Liver (tissue), 9 donors: ENCODE results near the gene HRH2. TPM values are rescaled to one million over a fixed set of nuclear protein-coding genes. Genes with fewer than 3 reads are reported as not detected.

Experiments
- DNase-seq: peaks from one replicate; pipeline ENCODE4 v3.0.0-alpha.2; 2017; ENCODE audit warnings: low spot score
- H3K27ac ChIP-seq, 2 donors: one replicate each; pipeline ENCODE4 v1.7.0; 2013; ENCODE audit warnings: inconsistent platforms in 2 of 2, low read length in 2 of 2, control low read depth in 1 of 2, low read depth in 1 of 2, mild to moderate bottlenecking in 1 of 2
- H3K27me3 ChIP-seq, 4 donors: one replicate each; pipeline versions ENCODE4 v1.6.1 to v1.7.0; 2013; ENCODE audit warnings: low read length in 3 of 4, inconsistent platforms in 1 of 4, mild to moderate bottlenecking in 1 of 4, moderate library complexity in 1 of 4; ENCODE audit not compliant: control insufficient read depth in 4 of 4, insufficient read depth in 4 of 4
- H3K36me3 ChIP-seq, 4 donors: one replicate each; pipeline versions ENCODE4 v1.6.1 to v1.7.0; 2013; ENCODE audit warnings: low read length in 3 of 4, mild to moderate bottlenecking in 3 of 4, low read depth in 1 of 4, moderate library complexity in 1 of 4; ENCODE audit not compliant: control insufficient read depth in 4 of 4, insufficient read depth in 3 of 4
- H3K4me1 ChIP-seq, 4 donors: one replicate each; pipeline versions ENCODE4 v1.6.1 to v1.7.0; 2013; ENCODE audit warnings: low read length in 3 of 4, mild to moderate bottlenecking in 3 of 4, moderate library complexity in 1 of 4; ENCODE audit not compliant: control insufficient read depth in 4 of 4, insufficient read depth in 4 of 4
- H3K4me3 ChIP-seq, 3 donors: one replicate each; pipeline versions ENCODE4 v1.6.1 to v1.7.0; 2013; ENCODE audit warnings: low read length in 3 of 3, control low read depth in 1 of 3, low read depth in 1 of 3, mild to moderate bottlenecking in 1 of 3
- H3K9ac ChIP-seq, 2 donors: one replicate each; pipeline ENCODE4 v1.7.0; 2013; ENCODE audit warnings: low read length in 2 of 2, mild to moderate bottlenecking in 2 of 2, moderate library complexity in 2 of 2, control low read depth in 1 of 2, low read depth in 1 of 2
- H3K9me3 ChIP-seq, 4 donors: one replicate each; pipeline versions ENCODE4 v1.6.1 to v1.7.0; 2013; ENCODE audit warnings: low read length in 3 of 4; ENCODE audit not compliant: control insufficient read depth in 4 of 4
- HNF4A ChIP-seq, 2 donors: conservative IDR thresholded peaks; 2 replicates each; pipeline ENCODE4 v1.6.1; 2016; ENCODE audit warnings: antibody characterized with exemption in 2 of 2, mild to moderate bottlenecking in 2 of 2
- JUND ChIP-seq, 2 donors: IDR thresholded peaks; 2 replicates each; pipeline ENCODE4 v1.6.1; 2016; ENCODE audit warnings: antibody characterized with exemption in 2 of 2
- NR2F2 ChIP-seq: IDR thresholded peaks from 2 replicates; pipeline ENCODE4 v1.6.1; 2016; ENCODE audit warnings: antibody characterized with exemption
- RAD21 ChIP-seq, 2 donors: IDR thresholded peaks; 2 replicates each; pipeline ENCODE4 v1.6.1; 2016; ENCODE audit warnings: antibody characterized with exemption in 2 of 2, mild to moderate bottlenecking in 2 of 2
- REST ChIP-seq: IDR thresholded peaks from 2 replicates; pipeline ENCODE4 v1.6.1; 2016; ENCODE audit warnings: antibody characterized with exemption, mild to moderate bottlenecking
- RXRA ChIP-seq, 2 donors: IDR thresholded peaks; 2 replicates each; pipeline ENCODE4 v1.6.1; 2017 to 2018; ENCODE audit warnings: antibody characterized with exemption in 2 of 2, mild to moderate bottlenecking in 1 of 2
- SP1 ChIP-seq: IDR thresholded peaks from 2 replicates; pipeline ENCODE4 v1.6.1; 2018; ENCODE audit warnings: antibody characterized with exemption, mild to moderate bottlenecking
- TAF1 ChIP-seq: conservative IDR thresholded peaks from 2 replicates; pipeline ENCODE4 v1.6.1; 2016; ENCODE audit warnings: antibody characterized with exemption, mild to moderate bottlenecking
- YY1 ChIP-seq: IDR thresholded peaks from 2 replicates; pipeline ENCODE4 v1.6.1; 2016; ENCODE audit warnings: antibody characterized with exemption, mild to moderate bottlenecking
- ZBTB33 ChIP-seq: IDR thresholded peaks from 2 replicates; pipeline ENCODE4 v1.6.1; 2016; ENCODE audit warnings: antibody characterized with exemption
- WGBS: extraction: QIAGEN DNeasy Blood & Tissue Kit; methylation state at CpG from one replicate; pipeline ENCODE4 v1.1.7; 2013; 5-methylcytosine and 5-hydroxymethylcytosine counted together
- polyA plus RNA-seq, 2 donors: library from polyadenylated mRNA; stranded (reverse) in 1 of 2; unstranded in 1 of 2; fragments of 200-250 nt in 1 of 2; fragments of >200 nt in 1 of 2; fragmentation: Nextera tagmentation in 1 of 2; extraction: Ambion mirVana in 1 of 2; gene quantifications; one replicate each; pipeline versions ENCODE4 v1.2.1 to v1.2.3, GENCODE V29; 2013 to 2015
- total RNA-seq, 2 donors: library from RNA; depleted of rRNA; stranded (reverse); fragments of >200 nt; gene quantifications; one replicate each; pipeline ENCODE4 v1.2.3, GENCODE V29; 2014
- TF ChIP-seq, protein P1 (sequence below): IDR thresholded peaks from 2 replicates; pipeline ENCODE4 v1.6.1; 2016; ENCODE audit warnings: antibody characterized with exemption
- donor health status: healthy.
- donor health status: healthy.
- donor health status: healthy.
- donor health status: healthy.
- donor health status: healthy.

HRH2 gene
- total and polyA plus RNA-seq, 4 donors, result 0.44 to 2.6 (median 1.3) TPM

GRCh38 chr5:175675873-175676272 lies 18.0 kb downstream of the HRH2 start (continued):
- TF ChIP-seq, protein P1, sequence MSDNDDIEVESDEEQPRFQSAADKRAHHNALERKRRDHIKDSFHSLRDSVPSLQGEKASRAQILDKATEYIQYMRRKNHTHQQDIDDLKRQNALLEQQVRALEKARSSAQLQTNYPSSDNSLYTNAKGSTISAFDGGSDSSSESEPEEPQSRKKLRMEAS, result no peak

GRCh38 chr5:175677571-175677970 lies 19.7 kb downstream of the HRH2 start:
- Histone ChIP-seq H3K27ac (no peak overlapping the region), H3K36me3 (no peaks in the 10 kb centered on the region), H3K9me3 (no peaks in the 10 kb centered on the region), H3K9ac (no peak overlapping the region), H3K4me1 (no peaks in the 10 kb centered on the region), H3K4me3 (no peak overlapping the region), H3K27me3 (peaks cover 0 to 7% (median 3%) of the 10 kb centered on the region in 4 donors)
- no peak for DNase-seq
- WGBS, result 68% methylated on average over 13 of the region's 13 CpGs
- TF ChIP-seq YY1, result no peak
- TF ChIP-seq RXRA (IDR thresholded peaks at IDR 0.05), result no peak
- TF ChIP-seq SP1, result no peak
- no peak for TF ChIP-seq JUND (IDR thresholded peaks at IDR 0.05)
- TF ChIP-seq ZBTB33, result no peak

GRCh38 chr5:175678074-175678473 lies 20.2 kb downstream of the HRH2 start:
- TF ChIP-seq JUND (IDR thresholded peaks at IDR 0.05) (no peak), NR2F2 (no peak)
- Histone ChIP-seq H3K9me3 (no peaks in the 10 kb centered on the region), H3K9ac (no peak overlapping the region), H3K27me3 (peaks cover 0 to 7% (median 3%) of the 10 kb centered on the region in 4 donors), H3K4me1 (no peaks in the 10 kb centered on the region), H3K27ac (no peak overlapping the region), H3K36me3 (no peaks in the 10 kb centered on the region), H3K4me3 (no peak overlapping the region)
- WGBS, result 83% methylated on average over 10 of the region's 10 CpGs
- DNase-seq, result no peak

GRCh38 chr5:175679411-175679810 lies 21.5 kb downstream of the HRH2 start:
- 72% methylated on average over 3 of the region's 3 CpGs for WGBS
- Histone ChIP-seq H3K36me3 (no peaks in the 10 kb centered on the region), H3K27me3 (peaks cover 0 to 5% (median 3%) of the 10 kb centered on the region in 4 donors), H3K9ac (no peak overlapping the region), H3K27ac (no peak overlapping the region), H3K4me1 (no peaks in the 10 kb centered on the region), H3K9me3 (no peaks in the 10 kb centered on the region), H3K4me3 (no peak overlapping the region)
- no peak for TF ChIP-seq TAF1
- TF ChIP-seq RAD21 (IDR thresholded peaks at IDR 0.05), result no peak
- TF ChIP-seq REST, result no peak
- TF ChIP-seq HNF4A (conservative IDR thresholded peaks at IDR 0.05), result no peak
- no peak for TF ChIP-seq RXRA (IDR thresholded peaks at IDR 0.05)
- no peak for TF ChIP-seq NR2F2
- no peak for DNase-seq
